ENCODE measurements around the gene PNMA3. TPM values are rescaled to one million over a fixed set of nuclear protein-coding genes. Genes with fewer than 3 reads are reported as not detected.
"Not testable (repeated sequence)": the region's sequence is repeated elsewhere in the genome, so short reads cannot be mapped to it uniquely, and the experiment has no call there.

PNMA3 gene
- total RNA-seq, 1 donor from 2014 or later: not detected

DNA sequence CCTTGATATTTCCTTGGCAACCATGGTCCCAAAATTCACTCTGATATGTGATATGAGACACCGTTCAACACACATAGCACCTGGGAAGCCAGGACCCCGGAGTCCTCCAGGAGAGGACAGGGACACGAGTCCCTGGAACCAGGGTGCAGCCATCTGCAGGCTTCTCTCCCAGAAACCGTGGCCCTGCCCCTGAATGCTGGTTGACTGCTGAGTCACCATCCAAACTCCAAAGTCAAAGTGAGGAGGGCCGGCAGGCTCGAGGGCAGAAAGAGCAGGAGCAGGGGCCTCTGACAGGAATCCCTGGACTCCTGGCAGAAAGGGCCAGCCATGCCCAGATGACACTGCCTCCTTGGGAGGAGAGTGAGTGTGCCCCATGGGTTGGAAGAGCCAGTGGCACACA is 9.1 kb downstream of the PNMA3 start:
- Histone ChIP-seq H3K9me3 (no peaks in the 10 kb centered on the region), H3K36me3 (no peaks in the 10 kb centered on the region), H3K4me1 (no peaks in the 10 kb centered on the region), H3K4me3 (no peak overlapping the region), H3K27me3 (no peaks in the 10 kb centered on the region), H3K27ac (no peak overlapping the region)
- no peak for DNase-seq (ENCODE audit: low spot score in 2 of 2)
- TF ChIP-seq, protein P1, sequence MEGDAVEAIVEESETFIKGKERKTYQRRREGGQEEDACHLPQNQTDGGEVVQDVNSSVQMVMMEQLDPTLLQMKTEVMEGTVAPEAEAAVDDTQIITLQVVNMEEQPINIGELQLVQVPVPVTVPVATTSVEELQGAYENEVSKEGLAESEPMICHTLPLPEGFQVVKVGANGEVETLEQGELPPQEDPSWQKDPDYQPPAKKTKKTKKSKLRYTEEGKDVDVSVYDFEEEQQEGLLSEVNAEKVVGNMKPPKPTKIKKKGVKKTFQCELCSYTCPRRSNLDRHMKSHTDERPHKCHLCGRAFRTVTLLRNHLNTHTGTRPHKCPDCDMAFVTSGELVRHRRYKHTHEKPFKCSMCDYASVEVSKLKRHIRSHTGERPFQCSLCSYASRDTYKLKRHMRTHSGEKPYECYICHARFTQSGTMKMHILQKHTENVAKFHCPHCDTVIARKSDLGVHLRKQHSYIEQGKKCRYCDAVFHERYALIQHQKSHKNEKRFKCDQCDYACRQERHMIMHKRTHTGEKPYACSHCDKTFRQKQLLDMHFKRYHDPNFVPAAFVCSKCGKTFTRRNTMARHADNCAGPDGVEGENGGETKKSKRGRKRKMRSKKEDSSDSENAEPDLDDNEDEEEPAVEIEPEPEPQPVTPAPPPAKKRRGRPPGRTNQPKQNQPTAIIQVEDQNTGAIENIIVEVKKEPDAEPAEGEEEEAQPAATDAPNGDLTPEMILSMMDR (IDR thresholded peaks at IDR 0.05): no peak
- intact Hi-C loops (cut with DNase I): no loop called here

DNA sequence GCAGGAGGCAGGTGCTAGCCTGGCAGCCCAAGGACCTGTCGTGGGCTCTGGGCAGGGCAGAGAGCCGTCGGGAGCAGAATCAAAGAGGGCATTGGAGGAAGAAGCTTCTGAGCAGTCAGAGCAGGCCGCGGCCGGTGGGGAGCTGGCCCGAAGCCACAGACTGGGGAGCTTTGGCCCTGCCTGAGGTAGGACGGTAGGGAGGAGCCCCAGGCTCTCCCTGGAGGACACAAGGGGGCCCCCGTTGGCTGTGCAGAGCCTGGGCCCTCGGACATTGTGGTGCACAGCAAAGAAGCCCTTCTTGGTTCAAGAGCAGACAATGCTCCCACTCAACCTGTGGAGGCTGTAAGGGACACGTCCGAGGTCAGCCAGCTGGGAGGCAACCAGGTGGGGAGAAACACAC is 10.1 kb downstream of the PNMA3 start:
- not testable (repeated sequence) for H3K4me3 ChIP-seq

DNA sequence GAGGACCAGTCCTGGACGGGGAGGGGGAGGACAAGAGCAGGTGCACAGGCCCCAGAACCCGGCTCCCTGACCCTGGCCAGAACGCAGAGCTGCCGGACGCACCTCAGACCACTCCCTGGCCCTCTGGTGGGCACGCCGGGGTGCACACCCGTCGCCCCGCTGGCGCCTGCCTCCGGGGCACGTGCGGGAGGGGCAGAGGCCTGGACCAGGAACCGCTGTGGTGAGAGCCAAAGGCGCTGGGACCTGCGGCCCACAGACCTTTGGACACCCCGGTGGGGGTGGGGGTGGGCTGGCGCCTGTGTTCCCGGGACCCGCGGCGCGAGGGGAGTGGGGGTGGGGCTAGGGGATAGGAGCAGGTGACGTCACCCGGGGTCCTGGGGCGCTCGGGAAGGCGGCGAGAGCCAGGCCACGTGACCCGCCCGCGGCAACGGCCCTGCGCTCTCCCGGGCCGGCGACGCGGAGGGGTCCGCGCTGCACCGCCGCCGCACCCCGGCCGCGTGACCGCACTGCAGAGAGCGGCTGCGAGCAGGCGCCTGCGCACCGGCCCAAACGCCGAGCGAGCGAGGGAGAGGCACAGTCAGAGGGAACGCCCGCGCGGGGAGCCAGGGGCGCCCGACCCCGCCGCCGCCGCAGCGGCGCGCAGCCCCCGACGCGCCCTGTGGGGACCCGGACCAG is 15.8 kb downstream of the PNMA3 start, which contains the start of gene PNMA6A:
TSS of gene PNMA6A (plus strand) at position 546 of the 675 bp plus-strand sequence. CDS start 609 bp downstream, outside the sequence.
- H3K9me3 ChIP-seq; H3K36me3 ChIP-seq; H3K4me3 ChIP-seq; DNase-seq (ENCODE audit: low spot score in 2 of 2); H3K4me1 ChIP-seq; H3K27ac ChIP-seq; H3K27me3 ChIP-seq; intact Hi-C loops (cut with DNase I): not testable (repeated sequence)

More for the DNA sequence above, 10.1 kb downstream of the PNMA3 start:
- H3K27ac ChIP-seq; H3K4me1 ChIP-seq; H3K36me3 ChIP-seq; intact Hi-C loops (cut with DNase I); H3K27me3 ChIP-seq; H3K9me3 ChIP-seq; DNase-seq (ENCODE audit: low spot score in 2 of 2): not testable (repeated sequence)

DNA sequence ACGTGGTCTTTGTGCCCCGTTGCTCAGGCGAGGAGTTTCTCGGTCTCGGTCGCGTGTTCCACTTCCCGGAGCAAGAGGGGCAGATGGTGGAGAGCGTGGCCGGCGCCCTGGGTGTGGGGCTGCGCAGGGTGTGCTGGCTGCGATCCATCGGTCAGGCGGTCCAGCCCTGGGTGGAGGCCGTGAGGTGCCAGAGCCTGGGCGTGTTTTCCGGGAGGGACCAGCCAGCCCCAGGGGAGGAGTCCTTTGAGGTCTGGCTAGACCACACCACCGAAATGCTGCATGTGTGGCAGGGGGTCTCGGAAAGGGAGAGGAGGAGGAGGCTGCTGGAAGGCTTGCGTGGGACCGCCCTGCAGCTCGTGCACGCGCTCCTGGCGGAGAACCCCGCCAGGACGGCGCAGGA is 17.1 kb downstream of the PNMA3 start:
- DNase-seq (ENCODE audit: low spot score in 2 of 2): peak in 1 of 2 donors; percentile 53
- H3K36me3 ChIP-seq; H3K4me1 ChIP-seq; H3K4me3 ChIP-seq; intact Hi-C loops (cut with DNase I); H3K9me3 ChIP-seq; H3K27me3 ChIP-seq; H3K27ac ChIP-seq: not testable (repeated sequence)

DNA sequence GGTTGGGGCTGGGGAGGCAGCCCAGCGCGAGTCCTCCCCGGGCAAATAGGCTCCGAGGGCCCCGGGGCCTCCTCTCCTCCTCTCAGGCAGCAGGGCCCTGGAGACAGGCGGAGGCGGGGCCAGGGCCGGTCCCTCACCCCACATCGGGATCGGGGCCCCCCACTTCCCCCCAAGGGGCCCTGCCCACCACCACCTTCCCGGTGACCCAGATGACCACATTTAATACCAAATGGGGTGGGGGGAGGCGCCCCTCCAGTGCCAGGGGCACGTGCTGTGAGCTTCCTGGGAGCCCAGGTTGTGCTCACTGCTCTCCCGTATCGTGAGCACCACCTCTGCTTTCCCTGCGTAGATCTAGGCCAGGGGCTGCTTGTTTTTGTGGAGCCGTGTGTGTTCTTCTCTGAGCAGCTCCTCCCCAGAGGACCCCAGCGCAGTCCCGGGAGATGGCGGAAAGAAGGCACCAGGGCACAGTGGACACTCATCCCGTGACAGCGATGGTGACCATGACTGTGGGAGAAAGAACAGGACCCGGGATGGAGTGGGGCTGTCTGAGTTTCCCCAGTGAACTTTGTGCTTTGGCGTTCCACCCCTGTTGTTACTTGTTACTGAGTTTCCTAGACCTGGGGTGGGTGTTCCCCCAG is 18.1 kb downstream of the PNMA3 start:
- Histone ChIP-seq H3K27me3 (no peaks in the 10 kb centered on the region), H3K36me3 (no peaks in the 10 kb centered on the region), H3K4me3 (peak overlapping the region in 1 of 2 donors; percentile 5), H3K9me3 (no peaks in the 10 kb centered on the region), H3K4me1 (no peaks in the 10 kb centered on the region), H3K27ac (peak overlapping the region in 1 of 2 donors; percentile 72)
- peak in 1 of 2 donors; percentile 56 for DNase-seq (ENCODE audit: low spot score in 2 of 2)
- intact Hi-C loops (cut with DNase I): no loop called here
- TF ChIP-seq, protein P1 (IDR thresholded peaks at IDR 0.05): no peak

DNA sequence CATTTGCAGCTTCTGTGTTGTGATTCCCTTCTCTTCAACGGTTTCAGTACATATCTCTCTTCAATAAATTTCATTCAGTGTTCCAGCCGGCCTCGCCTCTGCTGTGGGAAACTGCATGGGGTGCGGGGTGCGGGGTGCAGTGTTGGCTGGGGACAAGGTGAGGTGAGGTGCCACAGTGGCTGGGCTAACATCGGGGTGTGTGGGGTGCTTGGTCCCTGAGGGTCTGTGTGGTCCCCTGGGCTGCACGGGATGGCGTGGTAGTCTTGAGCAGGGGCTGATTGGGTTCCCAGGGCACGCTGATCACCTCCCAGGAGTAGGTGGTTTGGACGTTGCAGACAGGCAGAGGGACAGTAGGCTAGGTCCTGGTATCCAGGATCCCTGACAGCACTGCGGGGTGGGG is 18.7 kb downstream of the PNMA3 start:
- peak overlapping the region; percentile 57 to 72 for H3K27ac ChIP-seq
- TF ChIP-seq, protein P1 (IDR thresholded peaks at IDR 0.05): no peak
- intact Hi-C loops (cut with DNase I): no loop called here

DNA sequence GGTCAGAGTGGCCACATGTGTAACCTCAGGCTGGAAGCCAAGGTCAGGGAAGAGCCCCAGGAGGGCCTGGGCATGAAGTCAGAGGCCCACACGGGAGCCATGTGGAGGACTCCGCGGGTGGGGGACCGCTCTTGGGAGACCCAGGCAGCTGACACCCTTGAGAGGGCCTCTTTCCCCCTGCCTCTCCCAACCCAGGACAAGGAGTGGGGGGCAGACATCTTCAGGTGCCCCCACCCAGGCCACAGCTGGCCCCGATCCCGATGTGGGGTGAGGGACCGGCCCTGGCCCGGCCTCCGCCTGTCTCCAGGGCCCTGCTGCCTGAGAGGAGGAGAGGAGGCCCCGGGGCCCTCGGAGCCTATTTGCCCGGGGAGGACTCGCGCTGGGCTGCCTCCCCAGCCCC is 19.1 kb downstream of the PNMA3 start:
- TF ChIP-seq, protein P1 (IDR thresholded peaks at IDR 0.05): no peak
- H3K9me3 ChIP-seq: no peaks in the 10 kb centered on the region
- H3K27me3 ChIP-seq: no peaks in the 10 kb centered on the region
- intact Hi-C loops (cut with DNase I): no loop called here
- peak in 1 of 2 donors; percentile 57 for DNase-seq (ENCODE audit: low spot score in 2 of 2)
- H3K27ac ChIP-seq: peak overlapping the region; percentile 57 to 72
- H3K36me3 ChIP-seq: no peaks in the 10 kb centered on the region
- no peaks in the 10 kb centered on the region for H3K4me1 ChIP-seq
- H3K4me3 ChIP-seq: no peak overlapping the region

More for the DNA sequence above, 18.7 kb downstream of the PNMA3 start:
- Histone ChIP-seq H3K9me3 (no peaks in the 10 kb centered on the region), H3K36me3 (no peaks in the 10 kb centered on the region), H3K4me1 (no peaks in the 10 kb centered on the region), H3K4me3 (no peak overlapping the region), H3K27me3 (no peaks in the 10 kb centered on the region)
- peak in 1 of 2 donors; percentile 57 for DNase-seq (ENCODE audit: low spot score in 2 of 2)

DNA sequence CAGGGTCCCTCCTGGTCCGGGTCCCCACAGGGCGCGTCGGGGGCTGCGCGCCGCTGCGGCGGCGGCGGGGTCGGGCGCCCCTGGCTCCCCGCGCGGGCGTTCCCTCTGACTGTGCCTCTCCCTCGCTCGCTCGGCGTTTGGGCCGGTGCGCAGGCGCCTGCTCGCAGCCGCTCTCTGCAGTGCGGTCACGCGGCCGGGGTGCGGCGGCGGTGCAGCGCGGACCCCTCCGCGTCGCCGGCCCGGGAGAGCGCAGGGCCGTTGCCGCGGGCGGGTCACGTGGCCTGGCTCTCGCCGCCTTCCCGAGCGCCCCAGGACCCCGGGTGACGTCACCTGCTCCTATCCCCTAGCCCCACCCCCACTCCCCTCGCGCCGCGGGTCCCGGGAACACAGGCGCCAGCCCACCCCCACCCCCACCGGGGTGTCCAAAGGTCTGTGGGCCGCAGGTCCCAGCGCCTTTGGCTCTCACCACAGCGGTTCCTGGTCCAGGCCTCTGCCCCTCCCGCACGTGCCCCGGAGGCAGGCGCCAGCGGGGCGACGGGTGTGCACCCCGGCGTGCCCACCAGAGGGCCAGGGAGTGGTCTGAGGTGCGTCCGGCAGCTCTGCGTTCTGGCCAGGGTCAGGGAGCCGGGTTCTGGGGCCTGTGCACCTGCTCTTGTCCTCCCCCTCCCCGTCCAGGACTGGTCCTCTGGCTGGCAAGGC is 21.3 kb downstream of the PNMA3 start:
- DNase-seq (ENCODE audit: low spot score in 2 of 2); H3K4me3 ChIP-seq; H3K36me3 ChIP-seq; H3K4me1 ChIP-seq; intact Hi-C loops (cut with DNase I); H3K27me3 ChIP-seq; H3K27ac ChIP-seq; H3K9me3 ChIP-seq: not testable (repeated sequence)

DNA sequence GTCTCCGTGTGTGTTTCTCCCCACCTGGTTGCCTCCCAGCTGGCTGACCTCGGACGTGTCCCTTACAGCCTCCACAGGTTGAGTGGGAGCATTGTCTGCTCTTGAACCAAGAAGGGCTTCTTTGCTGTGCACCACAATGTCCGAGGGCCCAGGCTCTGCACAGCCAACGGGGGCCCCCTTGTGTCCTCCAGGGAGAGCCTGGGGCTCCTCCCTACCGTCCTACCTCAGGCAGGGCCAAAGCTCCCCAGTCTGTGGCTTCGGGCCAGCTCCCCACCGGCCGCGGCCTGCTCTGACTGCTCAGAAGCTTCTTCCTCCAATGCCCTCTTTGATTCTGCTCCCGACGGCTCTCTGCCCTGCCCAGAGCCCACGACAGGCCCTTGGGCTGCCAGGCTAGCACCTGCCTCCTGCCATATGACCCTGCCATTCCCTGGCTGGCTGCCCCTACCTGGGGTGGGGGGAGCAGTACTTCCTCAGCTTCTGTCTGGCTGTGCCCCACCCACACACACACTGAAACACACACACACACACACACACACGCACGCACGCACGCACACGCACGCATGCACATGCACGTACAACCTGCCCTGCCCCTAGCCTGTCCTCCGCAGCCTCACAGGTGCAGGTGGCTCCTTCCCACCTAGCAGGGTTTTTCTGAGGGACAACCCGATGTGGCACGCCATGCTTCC is 27.1 kb downstream of the PNMA3 start:
- H3K4me1 ChIP-seq; intact Hi-C loops (cut with DNase I); H3K27ac ChIP-seq; DNase-seq (ENCODE audit: low spot score in 2 of 2); H3K36me3 ChIP-seq; H3K27me3 ChIP-seq; H3K9me3 ChIP-seq; H3K4me3 ChIP-seq: not testable (repeated sequence)
